HL-60 (cell line): Measurements from ENCODE around the gene C1orf146.

ENCODE experiments used
- DNase-seq, 2 experiments: peaks; one replicate each; pipeline ENCODE4 v3.0.0-alpha.2; 2010 to 2020; ENCODE audit warnings: low read depth in 1 of 2, low spot score in 1 of 2
- H3K27ac ChIP-seq: fragments of 250-450 bp; sonication (Bioruptor Pico); replicated peaks from 2 replicates; pipeline ENCODE4 v1.5.1; 2020; ENCODE audit warnings: mild to moderate bottlenecking, moderate library complexity
- H3K27me3 ChIP-seq: fragments of 250-450 bp; sonication (Bioruptor Pico); 2 replicates; pipeline ENCODE4 v1.5.1; 2021; ENCODE audit warnings: mild to moderate bottlenecking, moderate library complexity; ENCODE audit not compliant: insufficient read depth, poor library complexity, severe bottlenecking
- H3K4me3 ChIP-seq: replicated peaks from 2 replicates; pipeline ENCODE4 v1.5.1; 2011; ENCODE audit warnings: mild to moderate bottlenecking, control low read depth, low read length; ENCODE audit not compliant: insufficient read depth
- CTCF ChIP-seq: IDR thresholded peaks from one replicate; pipeline ENCODE4 v1.5.1; 2011; ENCODE audit warnings: low read length, control low read depth, inconsistent platforms; ENCODE audit not compliant: insufficient read depth
- GABPA ChIP-seq: IDR thresholded peaks from 2 replicates; pipeline ENCODE4 v1.6.1; 2012; ENCODE audit warnings: low read depth
- POLR2AphosphoS5 ChIP-seq: IDR thresholded peaks from 2 replicates; pipeline ENCODE4 v1.6.1; 2012; ENCODE audit warnings: low read depth
- REST ChIP-seq: IDR thresholded peaks from 2 replicates; pipeline ENCODE4 v1.6.1; 2012; ENCODE audit warnings: low read depth; ENCODE audit not compliant: insufficient replicate concordance
- SPI1 ChIP-seq: IDR thresholded peaks from 2 replicates; pipeline ENCODE4 v1.6.1; 2012; ENCODE audit warnings: low read depth, mild to moderate bottlenecking, borderline replicate concordance

C1orf146 gene

GRCh38 chr1:92219028-92219427 lies 1.3 kb downstream of the C1orf146 start:
- Histone ChIP-seq H3K27me3 (no peaks in the 10 kb centered on the region), H3K4me3 (no peak overlapping the region), H3K27ac (no peak overlapping the region)
- no peak for DNase-seq
- TF ChIP-seq GABPA (no peak), CTCF (no peak), SPI1 (no peak), POLR2AphosphoS5 (no peak), REST (no peak)

GRCh38 chr1:92228401-92228800 lies 10.7 kb downstream of the C1orf146 start:
- no peak for DNase-seq
- no peaks in the 10 kb centered on the region for H3K27me3 ChIP-seq
- no peak overlapping the region for H3K27ac ChIP-seq
- TF ChIP-seq POLR2AphosphoS5 (no peak), GABPA (no peak), SPI1 (no peak), REST (no peak), CTCF (no peak)
- H3K4me3 ChIP-seq: no peak overlapping the region

GRCh38 chr1:92230736-92231135 lies 13.0 kb downstream of the C1orf146 start:
- Histone ChIP-seq H3K27ac (no peak overlapping the region), H3K4me3 (no peak overlapping the region), H3K27me3 (no peaks in the 10 kb centered on the region)
- TF ChIP-seq POLR2AphosphoS5 (no peak), GABPA (no peak), CTCF (no peak), SPI1 (no peak), REST (no peak)
- DNase-seq: no peak
